Stimulated activated CD8-positive, alpha-beta memory T cell treated with anti-CD3 and anti-CD28 coated beads, Interleukin-12 subunit alpha, Interleukin-12 subunit beta, amount 100 ng/mL, for 4 hours (primary cell): ENCODE data around the gene CHID1.

Source experiments
- DNase-seq: peaks from one replicate; pipeline ENCODE4 v3.0.0-alpha.2; 2020; ENCODE audit warnings: low read depth

The CHID1 gene

GRCh38 chr11:910589-911030, at the start of gene CHID1:
Gene CHID1, minus strand, starts transcription at chr11:910810. Its CDS starts 5,994 bp downstream, at chr11:904816.
- peak; percentile 77 for DNase-seq

- DNase-seq = no peak
Measured at GRCh38 chr11:959608-960007, 49.0 kb upstream of the CHID1 start.

GRCh38 chr11:959027-959426, 48.4 kb upstream of the CHID1 start:
- DNase-seq = no peak

GRCh38 chr11:958101-958500, 47.5 kb upstream of the CHID1 start:
- DNase-seq = no peak

GRCh38 chr11:957212-957920, 46.8 kb upstream of the CHID1 start:
- no peak for DNase-seq

- no peak for DNase-seq
Measured at GRCh38 chr11:955154-956063, 44.8 kb upstream of the CHID1 start.

- no peak for DNase-seq
Measured at GRCh38 chr11:954392-955153, 44.0 kb upstream of the CHID1 start.

- no peak for DNase-seq
Measured at GRCh38 chr11:953512-953911, 42.9 kb upstream of the CHID1 start.

- DNase-seq = no peak
Measured at GRCh38 chr11:952406-953385, 42.1 kb upstream of the CHID1 start.

GRCh38 chr11:951507-951906, 40.9 kb upstream of the CHID1 start:
- DNase-seq = no peak

GRCh38 chr11:947744-948143, 37.1 kb upstream of the CHID1 start:
- no peak for DNase-seq

GRCh38 chr11:945986-946385, 35.4 kb upstream of the CHID1 start:
- no peak for DNase-seq

- DNase-seq = no peak
Measured at GRCh38 chr11:944711-945470, 34.3 kb upstream of the CHID1 start.

- no peak for DNase-seq
Measured at GRCh38 chr11:942823-943222, 32.2 kb upstream of the CHID1 start.

GRCh38 chr11:940496-941135, 30.0 kb upstream of the CHID1 start:
- no peak for DNase-seq

GRCh38 chr11:937841-938261, 27.2 kb upstream of the CHID1 start:
- DNase-seq = no peak

GRCh38 chr11:936199-936598, 25.6 kb upstream of the CHID1 start:
- no peak for DNase-seq

GRCh38 chr11:934527-934926, 23.9 kb upstream of the CHID1 start:
- no peak for DNase-seq

GRCh38 chr11:933936-934335, 23.3 kb upstream of the CHID1 start:
- DNase-seq = no peak
